CD4-positive, alpha-beta T cell (primary cell): ENCODE results near the gene RNASET2. TPM values are rescaled to one million over a fixed set of nuclear protein-coding genes. Genes with fewer than 3 reads are reported as not detected.

Experiments used
- ATAC-seq: fragments of 200-7000 bp; cut with Tn5 transposase; one replicate; pipeline ENCODE4 v1.10.0; 2022; ENCODE audit warnings: mild to moderate bottlenecking; ENCODE audit not compliant: poor library complexity
- CTCF ChIA-PET: fragments of 350-600 bp; sonication (Branson Sonifier 250); formaldehyde crosslinking; loops from one replicate; lab custom pipeline; 2021; ENCODE audit warnings: antibody characterized with exemption, inconsistent platforms; lab: Charles Lee
- POLR2A ChIA-PET: fragments of 350-600 bp; sonication (Branson Sonifier 250); formaldehyde crosslinking; loops from one replicate; lab custom pipeline; 2021; ENCODE audit warnings: antibody characterized with exemption, inconsistent platforms; lab: Charles Lee
- DNase-seq, 14 experiments: peaks; one replicate each; pipeline ENCODE4 v3.0.0-alpha.2; 2013 to 2020; ENCODE audit warnings: mixed read lengths in 2 of 14
- H3K27ac ChIP-seq, 2 donors: one replicate each; pipeline versions ENCODE4 v1.5.1 to v1.7.0; 2013; ENCODE audit warnings: low read length in 2 of 2, low read depth in 1 of 2, mild to moderate bottlenecking in 1 of 2
- H3K27me3 ChIP-seq, 2 experiments: 1 replicate in 1 of 2; 2 replicates in 1 of 2; pipeline versions ENCODE4 v1.6.1 to v1.7.0; 2013; ENCODE audit warnings: low read length in 2 of 2, control low read depth in 1 of 2, mild to moderate bottlenecking in 1 of 2, moderate library complexity in 1 of 2; ENCODE audit not compliant: insufficient read depth in 2 of 2, control insufficient read depth in 1 of 2
- H3K36me3 ChIP-seq: one replicate; pipeline ENCODE4 v1.6.1; 2013; ENCODE audit warnings: low read length, control low read depth; ENCODE audit not compliant: insufficient read depth
- H3K4me1 ChIP-seq: one replicate; pipeline ENCODE4 v1.6.1; 2013; ENCODE audit warnings: low read length, control low read depth; ENCODE audit not compliant: insufficient read depth
- H3K4me3 ChIP-seq: one replicate; pipeline ENCODE4 v1.5.1; 2013; ENCODE audit warnings: mild to moderate bottlenecking, low read length, moderate library complexity
- H3K9me3 ChIP-seq, 2 experiments: 1 replicate in 1 of 2; 2 replicates in 1 of 2; pipeline versions ENCODE4 v1.6.1 to v1.7.0; 2013; ENCODE audit warnings: low read length in 2 of 2, mild to moderate bottlenecking in 2 of 2, control low read depth in 1 of 2, moderate library complexity in 1 of 2; ENCODE audit not compliant: control insufficient read depth in 1 of 2, insufficient read depth in 1 of 2
- H3K27ac Mint-ChIP-seq: one replicate; pipeline ENCODE4 v1.8.0; 2020; ENCODE audit warnings: mixed read lengths
- H3K27me3 Mint-ChIP-seq: one replicate; pipeline ENCODE4 v1.8.0; 2021; ENCODE audit warnings: mixed read lengths
- H3K36me3 Mint-ChIP-seq: one replicate; pipeline ENCODE4 v1.8.0; 2021; ENCODE audit warnings: low read depth, mixed read lengths
- H3K4me1 Mint-ChIP-seq: one replicate; pipeline ENCODE4 v1.8.0; 2021; ENCODE audit warnings: low read depth, mixed read lengths
- H3K4me3 Mint-ChIP-seq: one replicate; pipeline ENCODE4 v1.8.0; 2020; ENCODE audit warnings: mild to moderate bottlenecking, mixed read lengths
- H3K9me3 Mint-ChIP-seq: one replicate; pipeline ENCODE4 v1.8.0; 2020; ENCODE audit warnings: mixed read lengths
- CTCF ChIP-seq: fragments of 200-600 bp; IDR thresholded peaks from one replicate; pipeline ENCODE4 v1.8.0; 2022; ENCODE audit warnings: antibody characterized with exemption, mild to moderate bottlenecking
- intact Hi-C, 2 experiments: fragments of 100-400 bp; cut with DNase I in 1 of 2; cut with micrococcal nuclease in 1 of 2; formaldehyde crosslinking; loops; one replicate each; pipeline versions ENCODE4 v1.15.1 to v1.9.0; 2023 to 2025; cut with DNase I, micrococcal nuclease
- total RNA-seq, 174 experiments: library from RNA in 2 of 174; stranded (reverse) in 2 of 174; gene quantifications; one replicate each; pipeline ENCODE4 v1.2.3 and lab custom pipeline; 2021 to 2026

Gene RNASET2
- total RNA-seq, 2 experiments from 2014 or later = 164 to 165 TPM

GRCh38 chr6:166926748-166927147, 29.6 kb downstream of the RNASET2 start:
- peaks cover 8% of the 10 kb centered on the region for H3K4me1 ChIP-seq
- ATAC-seq = no peak
- no peak overlapping the region for H3K4me3 ChIP-seq
- Mint-ChIP-seq H3K4me3 (no peak overlapping the region), H3K4me1 (peaks cover 5% of the 10 kb centered on the region), H3K9me3 (no peaks in the 10 kb centered on the region), H3K27me3 (no peaks in the 10 kb centered on the region), H3K27ac (peak overlapping the region; percentile 57), H3K36me3 (peaks cover 56% of the 10 kb centered on the region)
- ChIA-PET POLR2A (no interaction called here), CTCF (interaction anchor here (0.7 kb wide), 1 partner anchor 45 kb away, joined by 4 read pairs; no protein-coding TSS in a partner anchor)
- H3K36me3 ChIP-seq = peaks cover 54% of the 10 kb centered on the region
- intact Hi-C loops = no loop called here
- TF ChIP-seq CTCF = no peak
- DNase-seq = no peak
- H3K9me3 ChIP-seq = no peaks in the 10 kb centered on the region
- H3K27me3 ChIP-seq = no peaks in the 10 kb centered on the region
- H3K27ac ChIP-seq = no peak overlapping the region

- ATAC-seq (no peak), DNase-seq (no peak)
- Mint-ChIP-seq H3K9me3 (no peaks in the 10 kb centered on the region), H3K27ac (peak overlapping the region; percentile 66), H3K4me1 (no peaks in the 10 kb centered on the region), H3K27me3 (no peaks in the 10 kb centered on the region), H3K4me3 (no peak overlapping the region), H3K36me3 (peaks cover 42% of the 10 kb centered on the region)
- Histone ChIP-seq H3K4me3 (no peak overlapping the region), H3K9me3 (no peaks in the 10 kb centered on the region), H3K4me1 (no peaks in the 10 kb centered on the region), H3K36me3 (peaks cover 40% of the 10 kb centered on the region), H3K27me3 (no peaks in the 10 kb centered on the region), H3K27ac (no peak overlapping the region)
- ChIA-PET POLR2A (interaction anchor here (1.0 kb wide), 2 partner anchors 29 to 64 kb away, joined by 3 read pairs; no protein-coding TSS in a partner anchor), CTCF (no interaction called here)
- TF ChIP-seq CTCF = no peak
- intact Hi-C loops = no loop called here
These were observed 31.0 kb downstream of the RNASET2 start for GRCh38 chr6:166925141-166925996.

- Mint-ChIP-seq H3K27ac (peak overlapping the region; percentile 66), H3K9me3 (no peaks in the 10 kb centered on the region), H3K27me3 (no peaks in the 10 kb centered on the region), H3K4me3 (no peak overlapping the region), H3K36me3 (peaks cover 34% of the 10 kb centered on the region), H3K4me1 (no peaks in the 10 kb centered on the region)
- ChIA-PET CTCF (no interaction called here), POLR2A (no interaction called here)
- no peaks in the 10 kb centered on the region for H3K9me3 ChIP-seq
- no peak overlapping the region for H3K27ac ChIP-seq
- no peak for TF ChIP-seq CTCF
- no peaks in the 10 kb centered on the region for H3K4me1 ChIP-seq
- peaks cover 32% of the 10 kb centered on the region for H3K36me3 ChIP-seq
- H3K27me3 ChIP-seq = no peaks in the 10 kb centered on the region
- DNase-seq = peak in 1 of 14 experiments; percentile 2
- intact Hi-C loops = no loop called here
- ATAC-seq = no peak
- no peak overlapping the region for H3K4me3 ChIP-seq
These were observed 31.8 kb downstream of the RNASET2 start for GRCh38 chr6:166924531-166924930.
